HG02885 (cell line): ENCODE results near the gene ALAS1.
"Not testable (repeated sequence)": the region's sequence is repeated elsewhere in the genome, so short reads cannot be mapped to it uniquely, and the experiment has no call there.

Source experiments
- ATAC-seq: cut with Tn5 transposase; IDR thresholded peaks from one replicate; pipeline ENCODE4 v1.9.1; 2021; ENCODE audit warnings: mild to moderate bottlenecking; ENCODE audit not compliant: unreplicated experiment, poor library complexity

ALAS1 gene

DNA sequence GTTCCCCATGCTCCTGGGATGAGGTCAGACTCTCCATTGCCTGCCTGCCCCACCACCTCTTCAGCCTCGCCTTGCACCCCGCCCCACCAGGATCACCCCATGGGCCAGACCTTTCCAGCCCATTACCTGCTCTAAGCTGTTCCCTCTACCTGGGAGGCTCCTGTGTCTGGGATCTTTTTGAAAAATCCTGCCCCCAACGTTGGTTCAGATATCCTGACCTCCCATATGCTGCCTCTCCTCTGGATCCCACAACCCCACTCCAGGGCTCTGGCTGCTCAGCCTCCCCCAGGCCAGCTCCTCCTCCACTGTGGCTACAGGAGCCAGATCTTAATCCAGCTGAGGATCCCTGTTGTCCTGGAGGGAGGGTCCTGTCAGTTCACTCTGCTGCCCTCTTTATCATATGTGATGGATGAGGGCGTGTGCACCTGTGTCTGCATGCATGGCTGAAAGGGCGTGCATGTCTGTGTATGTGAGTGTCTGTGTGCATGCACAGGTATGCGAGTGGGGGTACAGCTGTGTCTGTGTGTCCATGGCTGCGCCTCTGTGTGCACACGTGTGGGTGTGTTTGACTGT lies 21.7 kb upstream of the ALAS1 start:
- ATAC-seq: no peak

- ATAC-seq: no peak
These were observed 20.8 kb upstream of the ALAS1 start for GRCh38 chr3:52176951-52177700.

DNA sequence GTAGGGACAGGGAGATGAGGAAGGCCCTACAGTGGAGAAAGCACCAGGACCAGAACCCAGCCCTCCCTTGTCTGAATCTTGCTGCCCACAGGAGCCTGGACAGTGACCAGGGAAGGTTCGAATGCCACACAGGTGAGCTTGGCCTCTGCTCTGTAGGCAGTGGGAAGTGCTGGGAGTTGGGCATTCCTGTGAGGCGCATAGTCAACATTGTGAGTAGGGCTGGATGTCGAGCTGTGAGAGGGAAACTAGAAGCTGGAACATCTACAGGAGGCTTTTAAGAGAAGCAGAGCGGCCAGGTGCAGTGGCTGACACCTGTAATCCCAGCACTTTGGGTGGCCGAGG lies 20.3 kb upstream of the ALAS1 start:
- no peak for ATAC-seq

GRCh38 chr3:52178126-52178525 lies 19.8 kb upstream of the ALAS1 start:
- ATAC-seq: not testable (repeated sequence)

GRCh38 chr3:52178537-52178936 lies 19.4 kb upstream of the ALAS1 start:
- ATAC-seq: no peak

- no peak for ATAC-seq
These were observed 16.4 kb upstream of the ALAS1 start for GRCh38 chr3:52181543-52181942.

- no peak for ATAC-seq
These were observed 15.8 kb upstream of the ALAS1 start for GRCh38 chr3:52182196-52182595.

- ATAC-seq: no peak
These were observed 15.3 kb upstream of the ALAS1 start for GRCh38 chr3:52182691-52183090.

DNA sequence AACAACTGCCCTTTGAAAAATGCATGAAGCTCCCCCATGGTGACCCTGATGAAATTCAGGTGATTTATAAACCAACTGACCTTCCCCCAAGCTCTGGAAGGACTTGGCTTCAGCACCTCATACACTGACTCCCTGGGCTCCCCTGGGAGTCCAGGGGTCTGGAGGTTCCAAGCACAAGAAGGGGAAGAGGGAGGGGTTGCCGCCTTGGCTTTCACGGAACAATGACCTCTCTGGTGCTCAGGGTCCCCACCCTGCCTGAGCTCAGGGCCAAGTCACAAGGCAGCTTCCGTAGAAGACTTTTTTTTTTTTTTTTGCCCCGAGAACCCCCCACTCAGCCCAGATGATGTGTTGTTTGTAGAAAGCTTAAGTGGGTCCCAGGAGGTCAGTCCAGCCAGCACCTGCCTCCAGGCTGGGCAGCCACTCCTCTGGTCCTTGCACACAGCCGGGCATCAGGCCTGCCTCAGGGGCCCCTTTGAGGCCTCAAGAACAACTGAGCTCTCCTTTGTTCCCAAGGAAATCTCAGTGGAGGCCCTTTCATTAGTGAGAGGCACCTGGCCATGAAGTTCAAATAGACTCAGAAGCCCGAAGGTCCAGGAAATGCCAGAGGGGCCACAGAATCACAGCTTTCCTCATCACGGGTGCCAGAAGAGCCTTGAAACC lies 14.0 kb upstream of the ALAS1 start:
- ATAC-seq: no peak

- ATAC-seq: no peak
These were observed 13.3 kb upstream of the ALAS1 start for GRCh38 chr3:52184690-52185089.

DNA sequence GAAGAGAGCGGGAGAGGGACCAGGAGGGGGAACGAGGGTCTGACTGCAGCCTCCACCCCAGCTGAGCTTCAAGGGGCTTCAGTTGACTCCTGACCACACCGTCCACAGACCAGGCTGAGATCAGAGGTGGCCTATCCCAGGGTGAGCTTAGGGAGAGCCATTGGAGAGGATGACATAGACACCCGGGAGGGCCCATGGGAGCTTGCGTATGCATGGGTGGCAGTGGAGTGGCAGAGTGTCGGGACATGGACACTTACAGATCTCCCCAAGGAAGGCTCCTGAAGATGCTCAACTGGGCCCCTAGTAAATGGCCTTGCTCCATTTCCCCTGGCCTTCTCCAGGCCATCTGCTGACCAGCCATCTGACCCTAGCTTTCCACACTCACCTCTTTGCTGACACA lies 12.6 kb upstream of the ALAS1 start:
- no peak for ATAC-seq

- ATAC-seq: no peak
These were observed 12.1 kb upstream of the ALAS1 start for GRCh38 chr3:52185837-52186236.

DNA sequence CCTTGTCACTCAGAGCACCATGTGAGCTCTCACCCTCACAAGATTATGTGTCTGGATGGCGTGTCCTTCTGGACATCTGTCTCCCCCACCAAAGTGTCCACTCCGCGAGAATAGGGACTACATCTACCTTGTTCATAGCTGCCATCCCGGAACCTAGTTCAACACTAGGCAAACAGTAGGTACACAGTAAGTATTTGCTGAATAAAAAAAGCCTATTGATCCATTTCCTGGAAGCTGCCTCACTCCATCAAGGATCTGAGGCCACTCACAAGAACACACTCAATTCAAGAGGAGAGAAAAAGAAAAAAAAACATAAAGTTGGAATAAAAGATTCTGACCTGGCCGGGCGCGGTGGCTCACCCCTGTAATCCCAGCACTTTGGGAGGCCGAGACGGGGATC lies 11.2 kb upstream of the ALAS1 start:
- ATAC-seq: no peak

DNA sequence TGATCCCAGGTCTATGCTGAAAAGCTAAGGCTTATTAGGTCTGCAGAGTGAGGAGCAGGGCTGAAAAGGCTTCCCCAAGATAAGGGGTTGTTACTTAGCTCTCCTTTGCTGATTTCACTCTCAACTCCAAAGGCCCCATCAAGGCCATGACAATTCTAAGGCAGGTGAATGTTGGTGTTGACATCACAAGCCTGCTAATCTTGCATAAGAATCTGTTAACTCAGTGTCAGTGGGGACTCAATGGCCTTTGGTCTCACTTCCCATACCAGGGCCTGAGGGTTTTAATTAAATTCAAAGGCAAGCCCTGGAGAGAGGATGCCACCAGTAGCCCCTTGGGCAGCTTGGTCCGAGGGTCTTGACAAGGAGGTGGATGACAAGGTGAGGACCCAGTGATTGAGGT lies 9.4 kb upstream of the ALAS1 start:
- no peak for ATAC-seq

- ATAC-seq: no peak
These were observed 7.5 kb upstream of the ALAS1 start for GRCh38 chr3:52190294-52191074.

- no peak for ATAC-seq
These were observed 6.3 kb upstream of the ALAS1 start for GRCh38 chr3:52191663-52192062.

DNA sequence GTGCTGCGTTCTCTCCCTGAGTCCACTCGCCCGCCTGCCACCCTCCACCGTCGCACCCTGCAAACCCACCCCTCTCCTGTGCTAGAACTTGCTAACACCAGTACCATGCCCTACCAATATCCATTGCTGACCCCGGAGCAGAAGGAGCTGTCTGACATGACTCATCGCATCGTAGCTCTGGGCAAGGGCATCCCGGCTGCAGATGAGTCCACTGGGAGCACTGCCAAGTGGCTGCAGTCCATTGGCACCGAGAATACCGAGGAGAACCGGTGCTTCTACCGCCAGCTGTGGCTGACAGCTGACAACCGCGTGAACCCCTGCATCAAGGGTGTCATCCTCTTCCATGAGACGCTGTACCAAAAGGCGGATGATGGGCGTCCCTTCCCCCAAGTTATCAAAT lies 4.9 kb upstream of the ALAS1 start:
- no peak for ATAC-seq

- ATAC-seq: no peak
These were observed 3.3 kb upstream of the ALAS1 start for GRCh38 chr3:52194485-52195290.

DNA sequence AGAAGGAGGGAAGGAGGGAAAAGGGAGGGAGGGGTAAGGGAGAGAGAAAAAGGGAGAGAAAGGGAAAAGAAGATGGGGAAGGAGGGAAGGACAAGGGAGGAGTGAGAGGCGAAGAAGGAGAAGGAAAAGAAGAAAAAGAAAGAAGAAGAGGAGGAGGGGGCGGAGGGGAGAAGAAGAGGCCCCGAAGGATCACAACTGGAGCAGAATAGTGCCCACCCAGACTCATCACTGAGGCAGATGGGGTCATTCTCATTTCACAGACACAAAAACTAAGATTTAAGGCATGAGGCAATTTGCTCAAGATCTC lies 2.7 kb upstream of the ALAS1 start:
- no peak for ATAC-seq

DNA sequence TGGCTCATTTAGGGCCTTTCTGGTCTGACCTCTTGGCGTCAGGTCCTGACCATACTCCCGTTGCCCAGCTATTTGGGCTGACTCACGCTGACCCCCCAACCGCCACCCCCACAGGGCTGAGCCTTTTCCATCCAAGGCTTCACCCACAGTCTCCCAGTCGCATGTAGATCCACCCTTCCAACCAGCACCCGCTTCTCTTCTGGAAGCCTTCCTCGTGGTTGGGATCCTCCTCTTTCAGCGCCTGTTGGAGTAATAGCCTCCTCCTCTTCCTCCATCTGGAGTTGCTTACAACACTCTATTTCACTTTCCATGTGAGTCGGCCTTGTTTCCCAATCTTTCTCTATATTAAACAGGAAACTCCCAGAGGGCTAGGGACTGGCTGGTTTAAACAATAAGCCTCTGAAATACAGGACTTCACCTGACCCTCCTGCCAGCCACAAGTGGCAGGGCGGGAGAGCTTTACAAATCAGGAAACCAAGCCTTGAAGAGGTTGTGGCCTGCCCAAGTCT lies 2.1 kb upstream of the ALAS1 start:
- ATAC-seq: no peak
